Naive B cell (primary cell): ENCODE measurements around the gene MTMR11. TPM values are rescaled to one million over a fixed set of nuclear protein-coding genes. Genes with fewer than 3 reads are reported as not detected.
"Not testable (repeated sequence)": the region's sequence is repeated elsewhere in the genome, so short reads cannot be mapped to it uniquely, and the experiment has no call there.

Experiments
- ATAC-seq, 2 donors: fragments of 150-1000 bp; cut with Tn5 transposase; 2 replicates each; pipeline ENCODE4 v1.10.0; 2021; ENCODE audit warnings: low read depth in 2 of 2, mild to moderate bottlenecking in 2 of 2, moderate library complexity in 2 of 2
- DNase-seq: peaks from one replicate; pipeline ENCODE4 v3.0.0; 2022
- H3K27ac Mint-ChIP-seq, 6 donors: one replicate each; pipeline ENCODE4 v1.8.0; 2020 to 2022; ENCODE audit warnings: mild to moderate bottlenecking in 6 of 6, mixed read lengths in 6 of 6, moderate library complexity in 5 of 6, inconsistent platforms in 2 of 6
- H3K27me3 Mint-ChIP-seq, 3 donors: one replicate each; pipeline ENCODE4 v1.8.0; 2021 to 2022; ENCODE audit warnings: mixed read lengths in 3 of 3, mild to moderate bottlenecking in 1 of 3
- H3K36me3 Mint-ChIP-seq, 2 donors: one replicate each; pipeline ENCODE4 v1.8.0; 2020 to 2022; ENCODE audit warnings: mixed read lengths in 2 of 2, inconsistent platforms in 1 of 2, mild to moderate bottlenecking in 1 of 2
- H3K4me1 Mint-ChIP-seq, 3 donors: one replicate each; pipeline ENCODE4 v1.8.0; 2020 to 2022; ENCODE audit warnings: mixed read lengths in 3 of 3, inconsistent platforms in 1 of 3, mild to moderate bottlenecking in 1 of 3, moderate library complexity in 1 of 3
- H3K4me3 Mint-ChIP-seq, 8 donors: one replicate each; pipeline ENCODE4 v1.8.0; 2020 to 2022; ENCODE audit warnings: mild to moderate bottlenecking in 8 of 8, mixed read lengths in 8 of 8, moderate library complexity in 8 of 8, inconsistent platforms in 2 of 8
- H3K9me3 Mint-ChIP-seq, 7 donors: one replicate each; pipeline ENCODE4 v1.8.0; 2020 to 2022; ENCODE audit warnings: mixed read lengths in 7 of 7, mild to moderate bottlenecking in 5 of 7, inconsistent platforms in 2 of 7, moderate library complexity in 1 of 7
- polyA plus RNA-seq, 6 donors: library from polyadenylated mRNA; unstranded; fragments of 300-500 nt; fragmentation: Illumina TruSeq; gene quantifications; one replicate each; pipeline ENCODE4 v1.2.3, GENCODE V29; 2021; ENCODE audit warnings: low read depth in 6 of 6

Gene MTMR11
- polyA plus RNA-seq, 6 donors from 2014 or later = 0.45 TPM; not detected in 5

DNA sequence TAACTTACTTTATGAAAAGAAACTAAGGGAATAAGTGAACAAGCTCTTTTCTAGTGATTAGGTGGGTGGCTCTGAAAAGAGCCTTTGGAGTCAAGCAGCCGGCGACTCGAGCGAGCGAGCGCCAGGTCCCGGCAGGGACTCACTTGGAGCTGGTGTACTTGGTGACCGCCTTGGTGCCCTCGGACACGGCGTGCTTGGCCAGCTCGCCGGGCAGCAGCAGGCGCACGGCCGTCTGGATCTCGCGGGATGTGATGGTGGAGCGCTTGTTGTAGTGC is 50.6 kb downstream of the MTMR11 start:
- not testable (repeated sequence) for H3K36me3 Mint-ChIP-seq, ATAC-seq, H3K9me3 Mint-ChIP-seq, H3K4me3 Mint-ChIP-seq, H3K27me3 Mint-ChIP-seq, H3K27ac Mint-ChIP-seq, DNase-seq
- H3K4me1 Mint-ChIP-seq = peaks cover 6 to 19% (median 8%) of the 10 kb centered on the region in 3 donors

- Mint-ChIP-seq H3K4me3 (no peak overlapping the region), H3K4me1 (peaks cover 6 to 19% (median 8%) of the 10 kb centered on the region in 3 donors), H3K36me3 (no peaks in the 10 kb centered on the region), H3K9me3 (peaks cover 0 to 3% (median 0%) of the 10 kb centered on the region in 7 donors), H3K27ac (no peak overlapping the region), H3K27me3 (no peaks in the 10 kb centered on the region)
- ATAC-seq = peak; percentile 3 to 8
- DNase-seq = peak; percentile 66
Measured at GRCh38 chr1:149885339-149886120, 51.1 kb downstream of the MTMR11 start.

GRCh38 chr1:149884433-149885338 is 52.0 kb downstream of the MTMR11 start:
- DNase-seq = peak; percentile 31
- Mint-ChIP-seq H3K9me3 (peaks cover 0 to 1% (median 0%) of the 10 kb centered on the region in 7 donors), H3K4me1 (peaks cover 7 to 19% (median 10%) of the 10 kb centered on the region in 3 donors), H3K27ac (no peak overlapping the region), H3K4me3 (no peak overlapping the region), H3K27me3 (no peaks in the 10 kb centered on the region), H3K36me3 (no peaks in the 10 kb centered on the region)
- ATAC-seq = no peak

DNA sequence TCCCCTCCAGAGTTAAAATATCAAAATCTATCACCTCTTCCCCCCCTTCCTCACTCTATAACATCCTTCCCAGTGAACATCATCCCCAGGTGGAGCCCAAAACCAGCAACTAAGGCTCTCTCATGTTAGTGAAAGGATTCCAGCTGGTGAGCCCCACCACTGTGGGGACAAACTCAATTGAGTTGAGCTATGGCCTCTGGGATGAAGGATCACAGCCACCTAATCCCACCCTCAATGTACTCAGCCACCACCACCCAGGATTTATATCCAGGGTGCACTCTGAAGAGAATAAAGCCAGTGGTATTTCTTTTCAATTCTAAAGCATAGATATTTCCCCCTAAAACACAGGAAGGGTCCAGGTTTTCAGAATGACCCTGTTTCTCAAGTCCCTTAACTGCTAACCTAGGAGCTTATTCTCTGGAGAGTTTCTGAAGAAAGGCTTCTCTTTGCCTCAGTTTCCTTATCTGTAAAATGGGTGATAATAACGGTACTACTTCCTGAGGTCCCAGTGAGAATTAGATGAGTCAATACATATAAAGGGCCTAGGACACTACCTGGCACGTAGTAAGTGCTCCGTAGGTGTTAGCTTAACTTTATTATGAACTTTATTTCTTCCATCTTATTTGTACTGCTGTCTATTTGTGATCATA is 53.0 kb downstream of the MTMR11 start:
- no peaks in the 10 kb centered on the region for H3K9me3 Mint-ChIP-seq

GRCh38 chr1:149881876-149882275 is 54.8 kb downstream of the MTMR11 start:
- Mint-ChIP-seq H3K4me3 (peak overlapping the region in 1 of 8 donors; percentile 19), H3K4me1 (peaks cover 14 to 18% (median 16%) of the 10 kb centered on the region in 3 donors)
- ATAC-seq = no peak

More for the DNA sequence above, 53.0 kb downstream of the MTMR11 start:
- no peak for ATAC-seq
- no peaks in the 10 kb centered on the region for H3K36me3 Mint-ChIP-seq
- DNase-seq = no peak
- H3K4me3 Mint-ChIP-seq = peak overlapping the region in 1 of 8 donors; percentile 26
- no peaks in the 10 kb centered on the region for H3K27me3 Mint-ChIP-seq
- peaks cover 10 to 18% (median 16%) of the 10 kb centered on the region in 3 donors for H3K4me1 Mint-ChIP-seq
- peak overlapping the region in 1 of 6 donors; percentile 34 for H3K27ac Mint-ChIP-seq

DNA sequence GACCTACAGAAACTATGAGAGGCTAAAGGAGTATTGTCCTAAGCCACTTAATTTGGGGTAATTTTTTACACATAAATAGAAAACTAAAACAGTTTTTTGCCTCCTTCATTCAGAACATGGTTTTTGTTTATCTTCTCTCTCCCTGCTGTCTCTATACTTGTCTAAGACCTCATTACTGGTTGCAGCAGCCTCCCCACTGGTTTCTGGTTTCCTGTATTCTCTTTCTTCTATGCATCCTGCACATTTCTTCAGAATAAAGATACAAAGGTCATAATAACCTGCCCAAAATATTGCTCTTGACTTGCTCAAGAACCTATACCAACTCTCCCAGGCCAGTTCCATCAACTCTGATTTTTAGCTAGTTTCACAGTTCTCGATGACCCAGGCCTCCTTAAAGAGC is 57.1 kb downstream of the MTMR11 start:
- H3K4me3 Mint-ChIP-seq = peak overlapping the region in 1 of 8 donors; percentile 19
- no peak for ATAC-seq
- H3K4me1 Mint-ChIP-seq = peaks cover 14 to 18% (median 16%) of the 10 kb centered on the region in 3 donors
- H3K36me3 Mint-ChIP-seq = no peaks in the 10 kb centered on the region
- H3K9me3 Mint-ChIP-seq = no peaks in the 10 kb centered on the region
- no peak for DNase-seq
- H3K27me3 Mint-ChIP-seq = no peaks in the 10 kb centered on the region
- H3K27ac Mint-ChIP-seq = peak overlapping the region in 1 of 6 donors; percentile 60

More at GRCh38 chr1:149881876-149882275, 54.8 kb downstream of the MTMR11 start:
- Mint-ChIP-seq H3K27me3 (no peaks in the 10 kb centered on the region), H3K36me3 (no peaks in the 10 kb centered on the region), H3K9me3 (no peaks in the 10 kb centered on the region), H3K27ac (no peak overlapping the region)
- DNase-seq = no peak

Other genes with a start within 250 kb of the MTMR11 start
- not detected for gene FCGR1A, start 154.2 kb downstream of the MTMR11 start, polyA plus RNA-seq
- gene BOLA1, start 37.3 kb downstream of the MTMR11 start, polyA plus RNA-seq = 10 to 100 TPM; 19.2 to 37.0 (median 28.0) TPM
- not detected for gene SV2A, start 19.0 kb downstream of the MTMR11 start, polyA plus RNA-seq
- gene SF3B4, start 9.1 kb downstream of the MTMR11 start, polyA plus RNA-seq = 100 to 1,000 TPM in 2 of 6 donors, 10 to 100 TPM in 4; 78.6 to 115 (median 89.4) TPM
- under 1 TPM in 2 of 6 donors, not detected in 4; 0.05 to 0.20 TPM for gene OTUD7B, start 73.8 kb upstream of the MTMR11 start, polyA plus RNA-seq
- 10 to 100 TPM; 20.8 to 35.5 (median 26.9) TPM for gene VPS45, start 130.9 kb upstream of the MTMR11 start, polyA plus RNA-seq
- 10 to 100 TPM; 64.9 to 97.5 (median 84.0) TPM for gene PLEKHO1, start 213.0 kb upstream of the MTMR11 start, polyA plus RNA-seq